HepG2 (cell line): ENCODE data around the gene TRAF3. TPM values are rescaled to one million over a fixed set of nuclear protein-coding genes. Genes with fewer than 3 reads are reported as not detected.

Experiments
- FOSL2 ChIP-seq: sonication (generic); formaldehyde crosslinking; IDR thresholded peaks from 2 replicates; pipeline ENCODE4 v1.4.0; 2020; ENCODE audit warnings: missing genetic modification reagents
- FOXJ3 ChIP-seq: sonication (generic); formaldehyde crosslinking; IDR thresholded peaks from 2 replicates; pipeline ENCODE4 v1.4.0; 2020; ENCODE audit warnings: missing genetic modification reagents, mild to moderate bottlenecking, borderline replicate concordance
- HMGXB3 ChIP-seq: sonication (generic); formaldehyde crosslinking; IDR thresholded peaks from 2 replicates; pipeline ENCODE4 v1.4.0; 2020; ENCODE audit warnings: missing genetic modification reagents, borderline replicate concordance
- HNF4G ChIP-seq, 2 experiments: sonication (generic) in 1 of 2; formaldehyde crosslinking in 1 of 2; IDR thresholded peaks; 2 replicates each; pipeline versions ENCODE4 v1.4.0 to v1.6.1; 2011 to 2020; ENCODE audit warnings: borderline replicate concordance in 2 of 2, low read depth in 2 of 2, mild to moderate bottlenecking in 2 of 2, low read length in 1 of 2, missing genetic modification reagents in 1 of 2, moderate library complexity in 1 of 2
- MXD3 ChIP-seq: IDR thresholded peaks from 2 replicates; pipeline ENCODE4 v1.6.1; 2016; ENCODE audit warnings: mild to moderate bottlenecking, missing biosample characterization, missing genetic modification reagents
- MYNN ChIP-seq: sonication (generic); formaldehyde crosslinking; IDR thresholded peaks from 2 replicates; pipeline ENCODE4 v1.4.0; 2020; ENCODE audit warnings: mild to moderate bottlenecking, low read depth, missing genetic modification reagents
- RFX3 ChIP-seq: IDR thresholded peaks from 2 replicates; pipeline ENCODE4 v1.6.1; 2016; ENCODE audit warnings: missing biosample characterization, missing genetic modification reagents
- RFX5 ChIP-seq: IDR thresholded peaks from 2 replicates; pipeline ENCODE4 v1.6.1; 2011; ENCODE audit warnings: low read depth, low read length, improper control_type of control experiment
- SKI ChIP-seq: fragments of 450-650 bp; IDR thresholded peaks from one replicate; pipeline ENCODE4 v1.6.1; 2018; ENCODE audit warnings: mild to moderate bottlenecking; ENCODE audit not compliant: partially characterized antibody
- ZNF10 ChIP-seq: sonication (generic); formaldehyde crosslinking; IDR thresholded peaks from 2 replicates; pipeline ENCODE4 v1.4.0; 2020; ENCODE audit warnings: mild to moderate bottlenecking, low read depth, missing genetic modification reagents, borderline replicate concordance
- ZNF234 ChIP-seq: sonication (generic); formaldehyde crosslinking; conservative IDR thresholded peaks from 2 replicates; pipeline ENCODE4 v1.5.1; 2020; ENCODE audit warnings: mild to moderate bottlenecking, missing genetic modification reagents
- ZNF235 ChIP-seq: sonication (generic); formaldehyde crosslinking; IDR thresholded peaks from 2 replicates; pipeline ENCODE4 v1.8.1; 2023; ENCODE audit warnings: mild to moderate bottlenecking, missing genetic modification reagents, borderline replicate concordance
- ZNF276 ChIP-seq: sonication (generic); formaldehyde crosslinking; IDR thresholded peaks from 2 replicates; pipeline ENCODE4 v1.4.0; 2020; ENCODE audit warnings: mild to moderate bottlenecking, low read depth, missing genetic modification reagents
- polyA plus RNA-seq, 8 experiments: library from polyadenylated mRNA; depleted of rRNA in 3 of 8; stranded (reverse) in 7 of 8; unstranded in 1 of 8; fragments of >200 nt; fragmentation: Illumina TruSeq in 4 of 8; extraction: Trizol in 4 of 8; gene quantifications; 2 replicates each; pipeline versions ENCODE4 v1.2.1 to v1.2.3, GENCODE V29; 2011 to 2016; ENCODE audit warnings: low read depth in 4 of 8, missing spikeins in 1 of 8, mixed read lengths in 1 of 8; ENCODE audit not compliant: insufficient read depth in 1 of 8
- total RNA-seq, 5 experiments: library from RNA; depleted of rRNA; stranded (reverse); fragments of >200 nt; fragmentation: Illumina TruSeq; extraction: Trizol; gene quantifications; 2 replicates each; pipeline ENCODE4 v1.2.3, GENCODE V29; 2016; ENCODE audit warnings: low read depth in 1 of 5
- TF ChIP-seq, protein P1 (sequence below): sonication (generic); formaldehyde crosslinking; conservative IDR thresholded peaks from 2 replicates; pipeline ENCODE4 v1.8.0; 2022; ENCODE audit warnings: mild to moderate bottlenecking, moderate library complexity, missing genetic modification reagents

TRAF3 gene
- total and polyA plus RNA-seq, 2 of the 13 experiments (the other 11 are each of a cell fraction or from before 2014, with no cell fraction given): 6.9 to 12.2 TPM

- TF ChIP-seq HMGXB3 (CRISPR knock-in tag) (peak; percentile 60; the same call in 1 of the 2 replicates), MYNN (CRISPR knock-in tag) (no peak), RFX3 (no peak), HNF4G (IDR thresholded peaks at IDR 0.05; ENCODE audit: borderline replicate concordance, low read depth, low read length) (peak; percentile 94), HNF4G (CRISPR knock-in tag; IDR thresholded peaks at IDR 0.05; ENCODE audit: borderline replicate concordance, low read depth) (peak; percentile 78; the same call in 1 of the 2 replicates), ZNF234 (CRISPR knock-in tag) (no peak), SKI (peak; percentile 41), FOSL2 (CRISPR knock-in tag) (no peak), FOXJ3 (CRISPR knock-in tag) (peak; percentile 68; the same call in 1 of the 2 replicates), ZNF10 (CRISPR knock-in tag) (no peak), RFX5 (no peak), MXD3 (0 out of 2 replicates have a peak, but pooled peaks have one; percentile 34), ZNF235 (CRISPR knock-in tag) (no peak; the same call in 1 of the 2 replicates), ZNF276 (no peak; the same call in 1 of the 2 replicates)
- TF ChIP-seq, protein P1, sequence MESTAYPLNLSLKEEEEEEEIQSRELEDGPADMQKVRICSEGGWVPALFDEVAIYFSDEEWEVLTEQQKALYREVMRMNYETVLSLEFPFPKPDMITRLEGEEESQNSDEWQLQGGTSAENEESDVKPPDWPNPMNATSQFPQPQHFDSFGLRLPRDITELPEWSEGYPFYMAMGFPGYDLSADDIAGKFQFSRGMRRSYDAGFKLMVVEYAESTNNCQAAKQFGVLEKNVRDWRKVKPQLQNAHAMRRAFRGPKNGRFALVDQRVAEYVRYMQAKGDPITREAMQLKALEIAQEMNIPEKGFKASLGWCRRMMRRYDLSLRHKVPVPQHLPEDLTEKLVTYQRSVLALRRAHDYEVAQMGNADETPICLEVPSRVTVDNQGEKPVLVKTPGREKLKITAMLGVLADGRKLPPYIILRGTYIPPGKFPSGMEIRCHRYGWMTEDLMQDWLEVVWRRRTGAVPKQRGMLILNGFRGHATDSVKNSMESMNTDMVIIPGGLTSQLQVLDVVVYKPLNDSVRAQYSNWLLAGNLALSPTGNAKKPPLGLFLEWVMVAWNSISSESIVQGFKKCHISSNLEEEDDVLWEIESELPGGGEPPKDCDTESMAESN (CRISPR knock-in tag): peak; percentile 94; the same call in 1 of the 2 replicates
Observed at GRCh38 chr14:102922490-102923200, 145.4 kb downstream of the TRAF3 start, which contains the start of gene AMN (continued).
